Non-pigmented ciliary epithelial cell (primary cell): Measurements from ENCODE around the gene RYR3.
A peak's percentile ranks its signal among the peaks of the same experiment; 100 is the strongest.

Source experiments
- DNase-seq: peaks from one replicate; pipeline ENCODE4 v3.0.0-alpha.2; 2010; ENCODE audit warnings: low read depth

The RYR3 gene

DNA sequence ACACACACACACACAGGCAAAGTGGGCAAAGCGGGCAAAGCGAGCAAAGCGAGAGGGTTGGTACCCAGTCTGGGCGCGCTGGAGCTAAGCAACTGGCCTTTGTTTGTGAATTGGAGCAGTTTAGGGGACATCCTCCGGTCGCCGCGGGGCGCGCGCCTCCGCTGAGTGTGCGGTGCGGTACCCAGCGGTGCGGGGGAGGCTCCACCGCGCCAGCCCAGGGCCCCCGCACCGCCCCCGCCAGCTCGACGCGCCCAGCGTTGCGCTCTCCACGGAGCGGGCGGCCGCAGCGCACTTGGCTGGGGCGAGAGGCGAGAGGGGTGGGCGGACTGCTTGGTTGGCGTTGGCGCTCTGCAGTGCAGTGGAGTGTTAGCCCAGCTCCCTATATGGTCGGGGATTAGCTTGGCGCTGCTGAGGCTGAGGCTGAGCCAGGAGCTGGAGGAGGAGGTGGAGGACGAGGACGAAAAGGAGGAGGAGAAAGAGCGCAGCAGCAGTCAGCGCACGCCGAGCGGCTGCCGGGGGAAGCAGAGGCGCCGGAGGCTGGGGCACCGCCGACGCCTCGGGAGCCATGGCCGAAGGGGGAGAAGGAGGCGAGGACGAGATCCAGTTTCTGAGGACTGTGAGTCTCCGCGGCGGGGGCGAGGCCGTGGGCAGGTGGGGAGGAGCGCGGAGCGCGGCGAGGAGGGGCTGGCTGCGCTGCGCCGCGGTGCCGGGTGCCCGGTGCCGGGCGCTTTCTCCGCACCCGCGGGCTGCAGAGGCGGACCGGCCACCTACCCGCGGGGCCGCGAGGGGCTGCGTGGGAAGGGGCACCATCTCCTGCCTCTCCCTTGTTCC, at the start of gene RYR3:
Gene RYR3, plus strand, starts transcription at position 487 of the 831 bp plus-strand sequence. Its CDS starts 79 bp downstream, at position 566.
- DNase-seq: peak; percentile 9

DNA sequence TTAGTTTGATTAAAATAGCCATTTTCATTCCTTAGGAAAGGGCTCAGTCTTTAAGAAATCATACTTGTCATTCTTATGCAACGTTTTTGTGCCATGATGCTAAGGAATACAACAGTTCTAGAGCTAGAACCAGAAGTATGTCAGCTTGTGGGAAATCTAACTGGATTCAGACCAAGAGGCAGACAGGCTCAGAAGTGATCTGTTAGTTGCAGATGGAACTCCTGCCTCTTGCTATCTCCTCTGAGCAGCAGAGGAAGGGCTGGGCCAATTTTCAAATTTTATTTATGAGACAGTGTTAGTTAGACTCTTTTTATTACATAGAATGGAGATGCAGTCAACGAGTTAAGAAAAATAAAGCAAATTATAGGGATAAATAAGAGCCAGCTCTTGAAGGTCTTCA, 48.5 kb upstream of the RYR3 start:
- no peak for DNase-seq

DNA sequence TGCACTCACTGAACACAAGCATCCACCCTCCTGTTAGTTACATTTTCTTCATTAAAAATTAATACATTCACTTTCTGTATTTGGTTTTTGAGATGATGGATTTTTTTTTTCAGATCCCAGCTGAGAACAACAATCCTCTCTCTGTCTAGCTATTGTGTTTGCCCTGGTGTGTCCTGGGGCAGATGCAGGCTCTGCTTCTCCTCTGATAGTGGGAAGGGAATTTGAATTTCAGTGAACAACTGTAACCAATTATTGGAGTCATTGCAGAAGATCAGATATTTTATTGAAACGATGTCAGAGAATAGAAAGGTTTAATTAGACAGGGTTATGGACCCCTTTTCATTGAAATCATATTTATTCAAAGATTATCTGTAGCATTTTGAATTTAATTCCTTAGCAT, 33.1 kb upstream of the RYR3 start:
- DNase-seq: no peak

DNA sequence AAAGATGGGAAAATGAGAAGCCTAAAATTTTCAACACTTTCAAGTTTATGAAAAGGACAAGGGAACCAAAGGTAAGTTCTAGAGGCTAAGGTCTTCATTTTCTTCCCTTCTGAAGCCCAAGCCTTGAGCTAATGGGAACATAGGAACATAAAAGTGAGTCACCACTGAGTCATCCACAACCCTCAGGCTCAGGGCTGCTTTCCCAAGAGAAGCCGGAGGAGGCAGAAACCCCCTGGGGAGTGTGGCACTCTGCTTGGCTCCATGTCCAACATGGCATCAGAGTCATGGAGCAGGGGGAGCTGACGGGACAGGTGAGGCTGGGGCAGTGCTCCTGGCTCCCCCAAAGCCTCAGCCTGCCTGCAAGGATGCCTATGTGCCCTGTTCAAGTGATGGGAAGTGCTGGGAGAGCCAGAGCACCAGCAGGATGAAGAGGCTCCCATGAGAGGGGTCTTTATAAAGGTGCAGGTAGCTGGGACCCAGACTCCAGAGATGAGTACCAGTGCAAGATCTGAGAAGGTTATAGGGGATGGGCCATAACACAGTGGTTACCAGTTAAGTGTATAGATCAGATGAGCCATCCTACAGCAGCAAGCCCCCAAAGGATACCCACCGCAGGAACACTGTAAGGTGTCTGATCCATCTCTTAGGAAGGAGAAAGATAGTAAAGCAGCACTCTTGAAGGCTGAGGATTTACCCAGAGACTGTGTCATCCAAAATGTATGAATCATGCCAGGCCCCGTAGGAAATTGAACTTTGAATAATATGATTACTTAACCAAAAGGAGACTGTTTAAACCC, 31.8 kb upstream of the RYR3 start:
- peak; percentile 79 for DNase-seq

DNA sequence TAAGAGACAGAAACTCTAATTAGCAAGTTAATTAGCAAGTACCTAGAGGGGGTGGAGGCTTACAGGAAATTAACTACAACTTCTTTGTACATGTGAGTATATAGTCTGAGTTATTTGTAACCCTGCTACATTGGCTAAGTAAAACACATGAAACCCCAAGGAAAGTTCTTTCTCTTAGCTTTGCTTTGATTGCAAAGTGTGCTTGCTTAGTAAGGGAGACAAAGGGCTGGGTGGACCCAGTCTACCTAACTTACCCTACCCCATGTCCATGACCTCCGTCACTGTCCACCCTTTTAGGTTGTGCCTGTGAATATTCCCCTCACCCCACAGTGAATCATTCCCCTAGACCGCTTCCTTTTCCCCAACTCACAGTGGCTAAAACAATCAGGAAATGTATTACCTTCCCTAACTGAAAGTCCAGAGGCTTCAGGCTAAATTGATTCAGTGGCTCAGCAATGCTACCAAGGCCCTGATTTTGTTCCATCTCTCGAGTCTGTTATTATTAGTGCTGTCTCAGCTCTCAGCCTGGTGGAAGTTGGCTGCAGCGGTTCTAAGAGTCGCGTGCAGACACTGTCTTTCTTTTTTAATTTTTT, 31.1 kb upstream of the RYR3 start:
- no peak for DNase-seq

DNA sequence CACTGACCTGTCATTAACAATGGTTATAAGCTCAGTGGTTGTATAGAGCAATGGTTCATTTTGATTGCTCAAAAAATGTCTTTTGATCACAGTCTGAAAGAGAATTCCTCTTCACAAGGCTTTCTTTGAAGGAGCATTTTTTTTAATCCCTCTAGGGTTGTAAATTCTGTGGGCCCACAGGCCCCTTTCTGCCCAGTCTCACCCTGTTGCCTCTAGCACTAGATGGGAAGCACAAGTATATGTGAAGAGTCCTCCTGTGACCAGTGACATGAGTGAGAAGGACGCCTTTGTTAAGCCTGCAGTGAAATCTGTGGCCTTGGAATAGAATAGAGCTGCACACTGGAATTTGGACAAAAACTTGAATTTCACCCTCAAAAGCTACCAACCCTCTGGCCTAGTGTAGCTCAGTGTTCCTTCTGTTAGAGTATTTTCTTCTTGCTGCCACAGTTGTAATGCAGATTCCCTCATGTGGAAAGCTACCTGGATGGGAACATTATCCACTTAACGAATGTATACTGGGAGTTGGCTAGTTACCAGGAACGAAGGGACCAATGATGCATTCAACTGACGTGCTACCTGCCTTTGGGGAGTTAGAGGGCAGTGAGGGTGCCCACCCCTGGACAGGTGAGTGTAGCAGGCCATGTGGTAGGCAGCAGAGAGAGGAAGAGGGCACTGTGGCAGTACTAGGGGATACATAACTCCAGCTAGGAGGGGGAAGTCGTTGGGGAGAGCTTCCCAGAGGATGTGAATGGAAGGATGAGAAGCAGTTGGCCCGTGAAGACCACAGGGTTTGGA, 28.3 kb upstream of the RYR3 start:
- no peak for DNase-seq

DNA sequence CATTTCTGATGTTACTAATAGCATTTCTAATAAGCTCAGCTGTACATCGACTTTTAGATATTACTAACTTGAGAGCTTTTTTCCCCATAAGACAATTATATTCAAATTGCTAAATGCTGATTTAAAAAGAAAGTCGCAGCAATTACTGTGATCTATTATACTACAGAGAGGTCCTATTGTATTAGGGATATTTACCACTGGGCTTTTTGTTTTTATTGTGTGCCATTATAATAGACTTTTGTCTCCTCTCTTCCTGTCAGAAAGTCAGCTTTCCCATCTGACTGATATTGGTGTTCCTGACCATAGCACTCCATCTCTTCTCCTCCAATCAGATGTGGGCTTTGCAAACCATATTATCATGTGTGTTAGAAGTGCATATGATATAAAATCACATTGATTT, 27.2 kb upstream of the RYR3 start:
- no peak for DNase-seq

DNA sequence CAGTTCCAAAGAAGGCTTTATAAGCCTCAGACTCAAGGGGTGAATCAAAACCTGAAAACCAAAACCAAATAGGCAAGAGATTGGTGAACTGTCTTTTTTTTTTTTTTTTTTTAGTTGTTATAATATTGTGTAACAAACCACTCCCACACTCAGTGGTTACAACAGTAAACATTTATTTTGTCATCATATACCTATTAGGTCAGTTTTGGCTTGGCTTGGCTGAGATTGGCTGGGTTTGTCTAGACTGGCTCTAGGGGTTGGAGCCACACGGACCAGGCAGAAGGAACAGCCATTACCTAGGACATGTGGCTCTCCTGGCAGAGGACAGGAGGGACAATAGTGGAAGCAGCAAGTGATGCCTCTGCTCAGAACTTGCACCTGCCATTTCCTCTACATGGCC, 26.4 kb upstream of the RYR3 start:
- DNase-seq: no peak

DNA sequence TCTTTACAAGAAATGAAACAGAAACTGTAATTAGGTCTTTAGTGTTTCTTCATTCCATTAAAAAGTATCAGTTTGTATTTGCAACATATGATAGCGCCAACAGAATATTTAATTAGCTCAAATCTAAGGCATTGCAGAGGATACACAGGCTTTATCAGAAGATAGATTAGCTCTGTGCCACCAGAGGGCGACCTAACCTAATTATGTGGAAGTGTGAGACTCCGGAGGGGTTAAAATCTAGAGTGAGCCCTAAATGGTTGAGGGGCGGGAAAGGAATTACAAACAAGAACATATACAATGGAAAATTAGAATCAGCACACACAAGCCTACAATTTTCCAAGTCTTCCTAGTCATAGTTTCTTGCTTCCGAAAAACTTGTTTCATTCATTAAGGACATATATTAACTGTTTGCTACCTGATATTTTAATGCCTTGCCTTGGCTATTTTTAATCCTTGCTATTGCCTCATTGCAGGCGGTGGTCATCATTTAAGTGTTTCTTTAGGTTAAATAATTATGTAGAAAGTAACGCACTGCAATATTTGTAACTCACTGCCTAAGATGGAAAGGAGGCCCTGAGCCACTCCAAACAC, 18.0 kb upstream of the RYR3 start:
- DNase-seq: no peak

DNA sequence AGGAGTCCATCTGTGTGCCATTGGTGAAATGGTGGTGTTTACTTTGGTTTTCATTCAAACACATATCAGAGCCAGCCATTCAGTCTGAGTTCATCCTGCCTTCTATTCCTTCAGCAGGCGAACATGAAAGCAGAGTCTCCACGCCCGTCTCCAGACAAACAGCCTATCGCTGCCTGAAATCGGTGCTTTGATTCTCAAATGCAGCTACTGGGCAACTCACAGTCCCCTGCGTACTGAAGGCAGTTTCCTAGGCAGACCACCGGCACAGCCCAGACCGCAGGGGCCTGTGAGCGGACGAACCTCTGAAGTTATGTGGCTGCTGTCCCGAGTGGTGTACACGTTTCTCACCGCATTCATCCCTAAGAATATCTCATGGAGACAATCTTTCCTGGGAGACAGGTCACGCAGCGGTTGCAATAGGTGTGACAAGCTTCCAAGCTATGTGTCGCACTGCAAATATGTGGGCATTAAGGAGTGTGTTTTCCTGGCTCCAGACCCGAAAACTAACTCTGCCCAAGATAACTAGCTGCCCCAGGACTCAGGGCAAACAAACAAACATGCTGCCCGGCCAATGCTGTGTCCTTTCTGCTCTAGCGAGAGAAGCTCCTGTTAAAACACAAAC, 16.9 kb upstream of the RYR3 start:
- no peak for DNase-seq

DNA sequence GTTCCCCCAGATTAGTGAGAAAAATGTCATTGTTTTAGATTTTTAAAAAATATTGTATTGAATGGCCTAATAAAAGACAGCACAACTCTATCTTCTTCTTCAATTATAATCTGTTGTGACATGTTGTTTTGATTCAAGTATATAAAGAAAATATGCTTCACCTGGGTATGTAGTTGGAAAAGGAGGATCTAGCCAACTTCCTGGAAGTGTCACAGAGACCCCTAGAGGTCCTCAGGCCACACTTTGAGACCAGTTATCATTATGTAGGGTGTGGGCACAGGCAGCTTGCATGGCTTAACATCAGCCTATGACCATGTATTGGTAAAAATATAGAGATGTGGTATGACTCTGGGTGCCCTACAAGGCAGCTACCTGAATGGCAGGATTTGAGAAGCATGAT, 14.7 kb upstream of the RYR3 start:
- no peak for DNase-seq

DNA sequence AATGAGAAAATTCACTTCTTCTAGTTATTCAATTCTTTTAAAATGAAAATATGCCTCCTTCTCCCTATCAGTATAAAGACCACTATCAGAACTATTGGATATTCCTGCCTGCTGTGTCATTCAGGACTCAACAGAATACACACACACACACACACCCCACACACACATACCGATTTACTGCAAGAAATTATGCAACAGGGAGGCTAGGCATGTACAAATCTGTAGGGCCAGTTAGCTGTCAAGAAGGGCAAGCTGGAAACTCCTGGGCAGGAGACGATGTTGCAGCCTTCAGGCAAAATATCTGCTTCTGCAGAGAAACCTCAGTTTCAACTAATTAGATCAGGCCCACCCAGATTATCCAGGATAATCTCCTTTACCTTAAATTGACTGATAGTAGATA, 13.9 kb upstream of the RYR3 start:
- DNase-seq: no peak

DNA sequence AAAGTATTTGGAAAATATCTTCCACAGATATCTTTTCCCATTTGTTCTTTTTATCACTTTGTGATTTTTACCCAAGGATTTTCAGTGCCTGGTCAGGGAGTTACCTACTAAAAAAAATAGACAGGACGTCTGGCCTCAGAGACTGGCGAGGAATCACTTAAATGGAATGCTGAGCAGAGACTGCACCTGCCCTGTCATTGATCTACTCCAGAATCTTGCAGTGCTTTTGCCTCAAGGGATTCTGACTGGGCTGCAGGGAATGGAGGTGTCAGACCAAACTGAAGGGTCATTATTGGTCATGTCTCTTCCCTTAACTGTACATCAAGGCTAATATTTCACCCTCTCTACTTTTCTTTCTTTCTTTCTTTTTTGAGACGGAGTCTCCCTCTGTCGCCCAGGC, 12.1 kb upstream of the RYR3 start:
- DNase-seq: no peak

DNA sequence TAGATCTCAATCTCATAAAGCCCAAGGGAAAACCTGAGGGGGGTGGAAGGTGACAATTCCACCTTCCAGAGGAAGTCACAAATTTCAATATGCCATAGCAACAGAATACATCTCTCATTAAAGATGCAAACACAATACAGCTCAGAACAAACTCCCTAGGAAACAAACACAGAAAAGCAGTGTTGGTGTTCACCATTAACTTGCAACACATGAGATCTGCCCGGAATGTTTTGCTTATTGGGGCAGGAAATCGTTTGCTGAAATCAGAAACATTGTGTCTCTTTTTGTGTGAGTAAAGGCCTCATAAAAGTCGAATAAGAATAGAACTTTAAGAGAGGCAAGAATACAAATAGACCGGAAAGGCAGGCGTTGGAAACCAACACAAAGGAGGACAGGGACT, 5.8 kb upstream of the RYR3 start:
- no peak for DNase-seq

DNA sequence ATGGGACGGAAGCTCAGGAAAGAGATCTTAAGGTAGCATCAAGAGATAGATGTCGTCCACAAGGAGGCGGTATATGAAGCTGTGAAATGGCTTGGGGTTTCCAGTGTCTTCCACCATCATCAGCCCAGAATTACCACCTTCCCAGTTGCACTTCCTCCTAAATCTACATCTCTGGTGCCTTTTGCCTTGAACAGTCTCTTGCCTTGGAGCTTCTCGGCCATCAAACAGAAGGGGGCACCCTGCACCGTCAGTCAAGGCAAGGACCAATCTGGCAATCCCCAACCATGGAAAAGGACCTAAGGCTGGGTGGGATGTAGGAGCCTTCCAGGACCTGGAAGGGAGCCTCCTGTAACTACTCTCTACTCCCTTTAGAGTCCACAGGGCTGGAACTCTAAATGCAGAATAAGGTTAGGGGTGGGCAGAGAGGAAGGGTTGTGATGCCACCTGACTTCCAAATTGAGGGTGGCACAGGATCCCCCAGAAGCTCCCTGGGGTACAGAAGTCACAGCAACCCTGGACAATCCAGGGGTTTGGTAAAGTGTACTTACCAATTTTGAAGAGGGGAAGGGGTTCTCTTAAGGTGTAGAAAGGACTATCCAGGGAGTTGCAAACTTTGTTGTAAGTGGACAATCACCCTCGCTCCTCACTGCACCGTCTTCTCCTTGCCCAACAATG, 1.0 kb upstream of the RYR3 start:
- DNase-seq: no peak

DNA sequence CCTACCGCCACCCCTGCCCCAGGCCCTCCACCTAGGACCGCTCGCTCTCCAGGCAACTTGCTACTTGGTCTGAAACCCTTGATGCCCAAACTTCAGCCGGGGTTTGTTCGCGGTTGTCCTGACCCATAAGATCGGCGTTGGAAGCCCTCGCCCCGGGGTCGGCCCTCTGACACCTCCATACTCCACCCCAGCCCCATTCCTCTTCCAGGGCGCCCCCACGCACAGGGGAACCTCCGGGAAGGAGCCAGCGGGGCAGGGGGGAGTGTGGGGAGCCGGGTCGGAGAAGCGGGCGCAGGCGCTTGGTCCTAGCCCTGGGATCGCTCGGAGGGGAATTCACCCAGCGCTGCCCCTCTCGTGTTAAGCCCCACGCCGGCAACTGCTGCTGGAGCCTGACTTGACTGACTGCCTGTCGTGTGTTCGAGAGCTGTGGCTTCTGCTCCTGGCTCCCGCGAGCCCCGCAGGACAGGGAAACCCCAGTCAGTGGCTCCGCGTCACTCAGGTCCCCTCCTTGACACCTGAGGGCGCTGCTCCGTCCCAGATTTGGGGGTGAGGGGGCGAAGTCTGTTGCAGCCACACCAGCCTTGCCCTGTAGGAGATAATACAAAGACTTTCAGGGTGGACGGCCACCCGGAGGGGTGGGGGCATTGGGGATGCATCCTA, 675 bp downstream of the RYR3 start:
- DNase-seq: no peak

DNA sequence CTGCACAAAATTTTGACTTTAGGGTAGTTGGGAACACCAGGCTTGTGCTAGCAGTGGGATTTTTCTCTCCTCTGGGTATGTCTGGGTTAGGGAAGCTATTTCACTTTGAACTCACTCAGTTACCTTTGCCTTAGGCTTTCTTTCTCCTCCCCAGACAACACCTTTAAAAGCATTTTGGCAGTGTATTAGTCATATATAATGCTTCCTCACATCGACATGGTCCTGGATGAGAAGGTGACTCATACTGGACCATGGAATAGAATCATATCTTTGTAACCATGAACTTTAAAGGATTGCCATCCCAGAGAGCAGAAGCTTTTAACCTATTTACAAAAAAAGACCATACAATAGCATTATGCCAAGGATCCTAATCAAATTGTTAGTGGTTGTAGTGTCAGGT, 2.7 kb downstream of the RYR3 start:
- no peak for DNase-seq

DNA sequence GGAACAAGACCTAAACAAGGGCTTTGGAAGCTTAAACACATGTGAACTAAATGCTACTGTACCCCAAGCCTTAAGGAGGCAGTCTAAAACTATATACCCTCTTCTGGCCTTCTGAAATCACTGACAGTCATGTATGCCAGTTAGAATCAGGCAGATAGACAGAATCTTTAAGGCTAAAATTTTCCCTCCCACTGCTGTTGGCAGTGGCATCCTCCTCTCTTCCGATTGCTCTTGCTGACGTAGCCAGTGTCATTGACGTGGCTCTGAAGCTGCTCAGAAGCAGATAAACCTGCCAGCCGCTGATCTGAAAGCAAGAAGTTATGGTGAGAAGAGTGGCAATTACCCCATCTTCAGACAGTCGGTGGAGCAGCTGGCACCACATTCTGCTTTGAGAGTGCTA, 3.3 kb downstream of the RYR3 start:
- DNase-seq: no peak

DNA sequence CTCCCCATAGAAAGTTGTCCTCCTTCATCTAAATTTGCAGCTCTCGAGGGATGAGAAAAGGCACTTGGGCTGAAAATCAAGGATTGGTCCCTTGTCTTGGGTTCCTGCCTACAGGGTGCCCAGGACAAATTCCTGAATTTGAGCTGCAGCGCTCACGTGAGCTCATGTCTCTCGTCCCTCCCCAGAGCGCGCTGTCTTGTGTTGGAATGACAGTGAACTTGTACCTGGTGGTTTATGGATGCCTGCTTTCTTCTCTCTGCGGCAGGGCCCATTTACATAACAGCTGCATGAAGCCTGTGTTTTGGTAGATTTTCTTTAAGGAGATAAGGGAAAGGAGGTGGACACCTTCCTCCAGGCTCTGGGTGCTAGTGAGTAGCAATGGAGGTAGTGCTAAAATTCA, 4.3 kb downstream of the RYR3 start:
- no peak for DNase-seq

DNA sequence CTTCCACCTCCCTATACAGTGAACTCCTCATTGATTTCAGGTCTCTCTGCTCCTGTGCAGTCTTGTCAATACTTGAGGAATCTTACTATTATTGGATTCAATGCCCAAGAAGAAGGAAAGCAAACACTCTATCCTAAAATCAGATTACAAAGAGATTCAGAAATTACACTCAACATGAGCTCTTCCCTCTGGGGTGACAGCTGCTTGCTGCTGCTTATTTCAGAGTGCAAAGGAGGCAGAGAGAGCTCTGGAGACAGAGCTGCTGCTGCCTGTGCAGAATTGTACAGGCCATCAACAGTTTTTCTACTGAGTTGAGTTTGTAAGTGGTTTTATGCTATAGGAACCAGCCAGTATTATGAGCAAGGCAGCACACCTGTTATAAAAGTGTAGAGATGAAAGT, 7.1 kb downstream of the RYR3 start:
- no peak for DNase-seq
